HL-60 (cell line): Measurements from ENCODE around the gene RPS6KA3.

Source experiments
- DNase-seq, 2 experiments: peaks; one replicate each; pipeline ENCODE4 v3.0.0-alpha.2; 2010 to 2020; ENCODE audit warnings: low read depth in 1 of 2, low spot score in 1 of 2
- H3K27ac ChIP-seq: fragments of 250-450 bp; sonication (Bioruptor Pico); replicated peaks from 2 replicates; pipeline ENCODE4 v1.5.1; 2020; ENCODE audit warnings: mild to moderate bottlenecking, moderate library complexity
- H3K27me3 ChIP-seq: fragments of 250-450 bp; sonication (Bioruptor Pico); 2 replicates; pipeline ENCODE4 v1.5.1; 2021; ENCODE audit warnings: mild to moderate bottlenecking, moderate library complexity; ENCODE audit not compliant: insufficient read depth, poor library complexity, severe bottlenecking
- H3K4me3 ChIP-seq: replicated peaks from 2 replicates; pipeline ENCODE4 v1.5.1; 2011; ENCODE audit warnings: mild to moderate bottlenecking, control low read depth, low read length; ENCODE audit not compliant: insufficient read depth
- CTCF ChIP-seq: IDR thresholded peaks from one replicate; pipeline ENCODE4 v1.5.1; 2011; ENCODE audit warnings: low read length, control low read depth, inconsistent platforms; ENCODE audit not compliant: insufficient read depth
- GABPA ChIP-seq: IDR thresholded peaks from 2 replicates; pipeline ENCODE4 v1.6.1; 2012; ENCODE audit warnings: low read depth
- POLR2AphosphoS5 ChIP-seq: IDR thresholded peaks from 2 replicates; pipeline ENCODE4 v1.6.1; 2012; ENCODE audit warnings: low read depth
- REST ChIP-seq: IDR thresholded peaks from 2 replicates; pipeline ENCODE4 v1.6.1; 2012; ENCODE audit warnings: low read depth; ENCODE audit not compliant: insufficient replicate concordance
- SPI1 ChIP-seq: IDR thresholded peaks from 2 replicates; pipeline ENCODE4 v1.6.1; 2012; ENCODE audit warnings: low read depth, mild to moderate bottlenecking, borderline replicate concordance

The RPS6KA3 gene

GRCh38 chrX:20263474-20263873 lies 3.2 kb downstream of the RPS6KA3 start:
- Histone ChIP-seq H3K27me3 (no peaks in the 10 kb centered on the region), H3K27ac (no peak overlapping the region), H3K4me3 (no peak overlapping the region)
- DNase-seq, result no peak
- TF ChIP-seq CTCF (no peak), GABPA (no peak), POLR2AphosphoS5 (no peak), SPI1 (no peak), REST (no peak)

GRCh38 chrX:20260885-20261284 lies 5.8 kb downstream of the RPS6KA3 start:
- TF ChIP-seq SPI1 (no peak), REST (no peak), POLR2AphosphoS5 (no peak), GABPA (no peak), CTCF (no peak)
- H3K4me3 ChIP-seq, result no peak overlapping the region
- H3K27me3 ChIP-seq, result no peaks in the 10 kb centered on the region
- no peak for DNase-seq
- H3K27ac ChIP-seq, result no peak overlapping the region

GRCh38 chrX:20254712-20255299 lies 11.9 kb downstream of the RPS6KA3 start:
- H3K4me3 ChIP-seq, result no peak overlapping the region
- no peak for TF ChIP-seq REST
- TF ChIP-seq SPI1, result no peak
- no peak for TF ChIP-seq POLR2AphosphoS5
- no peak for TF ChIP-seq CTCF
- no peak for TF ChIP-seq GABPA
- no peak overlapping the region for H3K27ac ChIP-seq
- no peak for DNase-seq
- H3K27me3 ChIP-seq, result no peaks in the 10 kb centered on the region
